CD4-positive, alpha-beta T cell treated with Interleukin-21 for 1 hour (primary cell): ENCODE measurements around the gene RAB33A.
"Not testable (repeated sequence)": the region's sequence is repeated elsewhere in the genome, so short reads cannot be mapped to it uniquely, and the experiment has no call there.

ENCODE experiments used
- DNase-seq: peaks from one replicate; pipeline ENCODE4 v3.0.0-alpha.2; 2020

The RAB33A gene

GRCh38 chrX:130173190-130173895 lies 1.6 kb downstream of the RAB33A start:
- DNase-seq, result no peak

- DNase-seq, result no peak
These were observed 2.4 kb downstream of the RAB33A start for GRCh38 chrX:130174045-130174704.

- DNase-seq, result no peak
These were observed 3.2 kb downstream of the RAB33A start for GRCh38 chrX:130174937-130175336.

- DNase-seq, result no peak
These were observed 4.6 kb downstream of the RAB33A start for GRCh38 chrX:130176354-130176776.

- DNase-seq, result no peak
These were observed 5.2 kb downstream of the RAB33A start for GRCh38 chrX:130176942-130177341.

- DNase-seq, result no peak
These were observed 7.4 kb downstream of the RAB33A start for GRCh38 chrX:130179170-130179569.

GRCh38 chrX:130179579-130180215 lies 7.9 kb downstream of the RAB33A start:
- no peak for DNase-seq

GRCh38 chrX:130184168-130184567 lies 12.4 kb downstream of the RAB33A start:
- no peak for DNase-seq

- DNase-seq, result no peak
These were observed 13.1 kb downstream of the RAB33A start for GRCh38 chrX:130184857-130185256.

- no peak for DNase-seq
These were observed 14.9 kb downstream of the RAB33A start for GRCh38 chrX:130186651-130187050.

GRCh38 chrX:130190801-130191200 lies 19.0 kb downstream of the RAB33A start:
- no peak for DNase-seq

GRCh38 chrX:130196466-130196865 lies 24.7 kb downstream of the RAB33A start:
- no peak for DNase-seq

GRCh38 chrX:130197464-130197863 lies 25.7 kb downstream of the RAB33A start:
- no peak for DNase-seq

- no peak for DNase-seq
These were observed 32.9 kb downstream of the RAB33A start for GRCh38 chrX:130204647-130205046.

GRCh38 chrX:130211415-130212186 lies 39.8 kb downstream of the RAB33A start:
- no peak for DNase-seq

- no peak for DNase-seq
These were observed 40.6 kb downstream of the RAB33A start for GRCh38 chrX:130212371-130212770.

GRCh38 chrX:130213376-130213775 lies 41.6 kb downstream of the RAB33A start:
- peak; percentile 1 for DNase-seq

GRCh38 chrX:130216320-130216719 lies 44.6 kb downstream of the RAB33A start:
- peak; percentile 16 for DNase-seq

- no peak for DNase-seq
These were observed 53.0 kb downstream of the RAB33A start for GRCh38 chrX:130224810-130225209.

- DNase-seq, result no peak
These were observed 57.1 kb downstream of the RAB33A start for GRCh38 chrX:130228871-130229270.

- DNase-seq, result not testable (repeated sequence)
These were observed 59.4 kb downstream of the RAB33A start for GRCh38 chrX:130231184-130231583.
